Cardiac fibroblast (primary cell): ENCODE measurements around the gene IFT52.

ENCODE experiments used
- DNase-seq, 2 donors: peaks; one replicate each; pipeline versions ENCODE4 v3.0.0 to v3.0.0-alpha.2; 2010; ENCODE audit warnings: low read depth in 2 of 2
- H3K4me3 ChIP-seq, 2 donors: replicated peaks in 1 of 2; 1 replicate in 1 of 2; 2 replicates in 1 of 2; pipeline ENCODE4 v1.5.1; 2011; ENCODE audit warnings: low read depth in 2 of 2, low read length in 2 of 2, mild to moderate bottlenecking in 2 of 2, moderate library complexity in 1 of 2
- TF ChIP-seq, protein P1 (sequence below): IDR thresholded peaks from one replicate; pipeline ENCODE4 v1.5.1; 2011; ENCODE audit warnings: low read depth, mild to moderate bottlenecking, low read length, inconsistent platforms

The IFT52 gene, protein sequence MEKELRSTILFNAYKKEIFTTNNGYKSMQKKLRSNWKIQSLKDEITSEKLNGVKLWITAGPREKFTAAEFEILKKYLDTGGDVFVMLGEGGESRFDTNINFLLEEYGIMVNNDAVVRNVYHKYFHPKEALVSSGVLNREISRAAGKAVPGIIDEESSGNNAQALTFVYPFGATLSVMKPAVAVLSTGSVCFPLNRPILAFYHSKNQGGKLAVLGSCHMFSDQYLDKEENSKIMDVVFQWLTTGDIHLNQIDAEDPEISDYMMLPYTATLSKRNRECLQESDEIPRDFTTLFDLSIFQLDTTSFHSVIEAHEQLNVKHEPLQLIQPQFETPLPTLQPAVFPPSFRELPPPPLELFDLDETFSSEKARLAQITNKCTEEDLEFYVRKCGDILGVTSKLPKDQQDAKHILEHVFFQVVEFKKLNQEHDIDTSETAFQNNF

GRCh38 chr20:43590392-43591303 is at the start of gene IFT52:
IFT52 (plus strand) TSS chr20:43590937; CDS start chr20:43594699, 3,762 bp downstream.
- TF ChIP-seq, protein P1, sequence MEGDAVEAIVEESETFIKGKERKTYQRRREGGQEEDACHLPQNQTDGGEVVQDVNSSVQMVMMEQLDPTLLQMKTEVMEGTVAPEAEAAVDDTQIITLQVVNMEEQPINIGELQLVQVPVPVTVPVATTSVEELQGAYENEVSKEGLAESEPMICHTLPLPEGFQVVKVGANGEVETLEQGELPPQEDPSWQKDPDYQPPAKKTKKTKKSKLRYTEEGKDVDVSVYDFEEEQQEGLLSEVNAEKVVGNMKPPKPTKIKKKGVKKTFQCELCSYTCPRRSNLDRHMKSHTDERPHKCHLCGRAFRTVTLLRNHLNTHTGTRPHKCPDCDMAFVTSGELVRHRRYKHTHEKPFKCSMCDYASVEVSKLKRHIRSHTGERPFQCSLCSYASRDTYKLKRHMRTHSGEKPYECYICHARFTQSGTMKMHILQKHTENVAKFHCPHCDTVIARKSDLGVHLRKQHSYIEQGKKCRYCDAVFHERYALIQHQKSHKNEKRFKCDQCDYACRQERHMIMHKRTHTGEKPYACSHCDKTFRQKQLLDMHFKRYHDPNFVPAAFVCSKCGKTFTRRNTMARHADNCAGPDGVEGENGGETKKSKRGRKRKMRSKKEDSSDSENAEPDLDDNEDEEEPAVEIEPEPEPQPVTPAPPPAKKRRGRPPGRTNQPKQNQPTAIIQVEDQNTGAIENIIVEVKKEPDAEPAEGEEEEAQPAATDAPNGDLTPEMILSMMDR: no peak
- H3K4me3 ChIP-seq: peak within 1 kb of the TSS; percentile 91 to 97
- peak; percentile 93 to 95 for DNase-seq

- no peak overlapping the region for H3K4me3 ChIP-seq
- DNase-seq: peak; percentile 11 to 80
- TF ChIP-seq, protein P1: no peak
Observed at GRCh38 chr20:43541214-43541613, 49.5 kb upstream of the IFT52 start.

DNA sequence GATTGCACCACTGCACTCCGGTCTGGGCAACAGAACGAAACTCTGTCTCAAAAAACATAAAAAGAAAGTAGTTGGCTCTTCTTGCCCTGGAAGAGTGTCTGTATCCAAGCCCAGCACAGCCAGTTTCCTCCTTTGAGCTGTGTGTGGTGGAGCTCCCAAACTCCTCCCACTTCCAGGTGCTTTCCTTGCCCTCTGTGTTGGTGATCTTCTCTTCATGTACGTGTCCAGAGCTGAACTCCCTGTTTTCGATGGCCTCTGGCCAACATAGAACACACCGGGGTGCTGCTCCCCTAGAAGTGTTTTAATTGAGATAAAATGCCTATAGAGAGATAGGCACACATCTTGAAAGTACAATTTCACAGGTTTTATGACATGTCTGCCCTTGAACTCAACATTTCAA is 48.6 kb upstream of the IFT52 start:
- TF ChIP-seq, protein P1: no peak
- H3K4me3 ChIP-seq: no peak overlapping the region
- DNase-seq: no peak

GRCh38 chr20:43542674-43543073 is 48.1 kb upstream of the IFT52 start:
- no peak overlapping the region for H3K4me3 ChIP-seq
- TF ChIP-seq, protein P1: no peak
- no peak for DNase-seq

GRCh38 chr20:43543138-43543537 is 47.6 kb upstream of the IFT52 start:
- TF ChIP-seq, protein P1: no peak
- DNase-seq: no peak
- H3K4me3 ChIP-seq: no peak overlapping the region

DNA sequence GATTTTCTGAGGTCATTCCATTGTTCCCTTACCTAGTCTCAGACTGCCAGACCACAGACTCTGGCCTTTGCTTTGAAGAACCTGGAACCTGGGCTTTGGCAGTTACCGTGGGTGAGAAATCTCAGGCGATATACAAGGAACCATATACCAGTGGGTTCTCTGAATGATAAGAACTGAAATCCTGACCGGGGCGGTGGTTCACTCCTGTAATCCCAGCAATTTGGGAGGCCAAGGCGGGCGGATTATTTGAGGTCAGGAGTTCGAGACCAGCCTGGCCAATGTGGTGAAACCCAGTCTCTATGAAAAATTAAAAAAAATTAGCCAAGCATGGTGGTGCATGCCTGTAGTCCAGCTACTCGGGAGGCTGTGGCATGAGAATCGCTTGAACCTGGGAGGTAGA is 46.2 kb upstream of the IFT52 start:
- DNase-seq: no peak
- TF ChIP-seq, protein P1: no peak
- no peak overlapping the region for H3K4me3 ChIP-seq
